Fibroblast of skin of left quadriceps (primary cell): ENCODE measurements around the gene CXCR6.

Experiments used
- DNase-seq, 2 experiments: peaks; one replicate each; pipeline ENCODE4 v3.0.0-alpha.2; 2013; ENCODE audit warnings: low read depth in 2 of 2

Gene CXCR6

GRCh38 chr3:45943207-45943846 lies at the start of gene CXCR6:
CXCR6 (plus strand) TSS chr3:45943464; CDS start chr3:45946482, 3,018 bp downstream.
- no peak for DNase-seq

GRCh38 chr3:45894015-45894414 lies 49.2 kb upstream of the CXCR6 start:
- no peak for DNase-seq

GRCh38 chr3:45895686-45896468 lies 47.4 kb upstream of the CXCR6 start:
- no peak for DNase-seq

- DNase-seq = peak; percentile 30 to 37
These were observed 46.3 kb upstream of the CXCR6 start for GRCh38 chr3:45896956-45897355.

GRCh38 chr3:45904931-45905330 lies 38.3 kb upstream of the CXCR6 start:
- no peak for DNase-seq

- DNase-seq = no peak
These were observed 37.5 kb upstream of the CXCR6 start for GRCh38 chr3:45905755-45906154.

- no peak for DNase-seq
These were observed 36.4 kb upstream of the CXCR6 start for GRCh38 chr3:45906681-45907407.

- DNase-seq = no peak
These were observed 35.2 kb upstream of the CXCR6 start for GRCh38 chr3:45907769-45908705.

- DNase-seq = no peak
These were observed 34.5 kb upstream of the CXCR6 start for GRCh38 chr3:45908761-45909160.

- no peak for DNase-seq
These were observed 33.7 kb upstream of the CXCR6 start for GRCh38 chr3:45909542-45909941.

- DNase-seq = no peak
These were observed 32.4 kb upstream of the CXCR6 start for GRCh38 chr3:45910892-45911291.

GRCh38 chr3:45911511-45912226 lies 31.6 kb upstream of the CXCR6 start:
- no peak for DNase-seq

- DNase-seq = no peak
These were observed 30.8 kb upstream of the CXCR6 start for GRCh38 chr3:45912435-45912834.

GRCh38 chr3:45914362-45915058 lies 28.8 kb upstream of the CXCR6 start:
- no peak for DNase-seq

- no peak for DNase-seq
These were observed 28.2 kb upstream of the CXCR6 start for GRCh38 chr3:45915059-45915439.

GRCh38 chr3:45915518-45916231 lies 27.6 kb upstream of the CXCR6 start:
- no peak for DNase-seq

- DNase-seq = no peak
These were observed 25.9 kb upstream of the CXCR6 start for GRCh38 chr3:45917146-45917898.

GRCh38 chr3:45921158-45922038 lies 21.9 kb upstream of the CXCR6 start:
- no peak for DNase-seq
